ENCODE data around the gene SRPK3.
"Not testable (repeated sequence)": the region's sequence is repeated elsewhere in the genome, so short reads cannot be mapped to it uniquely, and the experiment has no call there.

The SRPK3 gene

GRCh38 chrX:153816831-153817690, 36.2 kb downstream of the SRPK3 start:
- Histone ChIP-seq H3K4me3 (ENCODE audit: low read length in 2 of 2) (no peak overlapping the region), H3K27ac (ENCODE audit: low read length) (no peak overlapping the region), H3K9me3 (ENCODE audit: control insufficient read depth in 2 of 2, low read length in 2 of 2) (no peaks in the 10 kb centered on the region), H3K36me3 (ENCODE audit: control insufficient read depth in 2 of 2, insufficient read depth in 2 of 2, low read length in 2 of 2) (no peaks in the 10 kb centered on the region), H3K4me1 (ENCODE audit: control insufficient read depth, insufficient read depth, low read length) (no peaks in the 10 kb centered on the region), H3K27me3 (ENCODE audit: control insufficient read depth in 1 of 2, insufficient read depth in 2 of 2, low read length in 2 of 2) (peaks cover 0 to 10% of the 10 kb centered on the region in 2 donors), H3K9ac (ENCODE audit: low read length in 2 of 2) (no peak overlapping the region)

- H3K36me3 ChIP-seq (ENCODE audit: control insufficient read depth in 2 of 2, insufficient read depth in 2 of 2, low read length in 2 of 2); H3K9ac ChIP-seq (ENCODE audit: low read length in 2 of 2); H3K4me1 ChIP-seq (ENCODE audit: control insufficient read depth, insufficient read depth, low read length); H3K27ac ChIP-seq (ENCODE audit: low read length); H3K9me3 ChIP-seq (ENCODE audit: control insufficient read depth in 2 of 2, low read length in 2 of 2); H3K4me3 ChIP-seq (ENCODE audit: low read length in 2 of 2): not testable (repeated sequence)
- H3K27me3 ChIP-seq (ENCODE audit: control insufficient read depth in 1 of 2, insufficient read depth in 2 of 2, low read length in 2 of 2): peaks cover 0 to 10% of the 10 kb centered on the region in 2 donors
These were observed 37.2 kb downstream of the SRPK3 start for GRCh38 chrX:153818064-153818463.

- H3K27me3 ChIP-seq (ENCODE audit: control insufficient read depth in 1 of 2, insufficient read depth in 2 of 2, low read length in 2 of 2): peaks cover 0 to 12% of the 10 kb centered on the region in 2 donors
- no peak overlapping the region for H3K27ac ChIP-seq (ENCODE audit: low read length)
- H3K9me3 ChIP-seq (ENCODE audit: control insufficient read depth in 2 of 2, low read length in 2 of 2): no peaks in the 10 kb centered on the region
- H3K4me3 ChIP-seq (ENCODE audit: low read length in 2 of 2): peak overlapping the region; percentile 51 to 64
- H3K9ac ChIP-seq (ENCODE audit: low read length in 2 of 2): peak overlapping the region; percentile 13 to 38
- H3K36me3 ChIP-seq (ENCODE audit: control insufficient read depth in 2 of 2, insufficient read depth in 2 of 2, low read length in 2 of 2): no peaks in the 10 kb centered on the region
- no peaks in the 10 kb centered on the region for H3K4me1 ChIP-seq (ENCODE audit: control insufficient read depth, insufficient read depth, low read length)
These were observed 37.9 kb downstream of the SRPK3 start for GRCh38 chrX:153818571-153819383.

- peak overlapping the region; percentile 13 to 38 for H3K9ac ChIP-seq (ENCODE audit: low read length in 2 of 2)
- no peaks in the 10 kb centered on the region for H3K4me1 ChIP-seq (ENCODE audit: control insufficient read depth, insufficient read depth, low read length)
- peak overlapping the region; percentile 51 to 64 for H3K4me3 ChIP-seq (ENCODE audit: low read length in 2 of 2)
- peaks cover 0 to 15% of the 10 kb centered on the region in 2 donors for H3K27me3 ChIP-seq (ENCODE audit: control insufficient read depth in 1 of 2, insufficient read depth in 2 of 2, low read length in 2 of 2)
- no peaks in the 10 kb centered on the region for H3K9me3 ChIP-seq (ENCODE audit: control insufficient read depth in 2 of 2, low read length in 2 of 2)
- no peak overlapping the region for H3K27ac ChIP-seq (ENCODE audit: low read length)
- no peaks in the 10 kb centered on the region for H3K36me3 ChIP-seq (ENCODE audit: control insufficient read depth in 2 of 2, insufficient read depth in 2 of 2, low read length in 2 of 2)
These were observed 38.7 kb downstream of the SRPK3 start for GRCh38 chrX:153819384-153820040.

- peaks cover 0 to 15% of the 10 kb centered on the region in 2 donors for H3K27me3 ChIP-seq (ENCODE audit: control insufficient read depth in 1 of 2, insufficient read depth in 2 of 2, low read length in 2 of 2)
- H3K4me3 ChIP-seq (ENCODE audit: low read length in 2 of 2): no peak overlapping the region
- no peak overlapping the region for H3K27ac ChIP-seq (ENCODE audit: low read length)
- H3K9ac ChIP-seq (ENCODE audit: low read length in 2 of 2): no peak overlapping the region
- H3K36me3 ChIP-seq (ENCODE audit: control insufficient read depth in 2 of 2, insufficient read depth in 2 of 2, low read length in 2 of 2): no peaks in the 10 kb centered on the region
- no peaks in the 10 kb centered on the region for H3K4me1 ChIP-seq (ENCODE audit: control insufficient read depth, insufficient read depth, low read length)
- H3K9me3 ChIP-seq (ENCODE audit: control insufficient read depth in 2 of 2, low read length in 2 of 2): no peaks in the 10 kb centered on the region
These were observed 39.8 kb downstream of the SRPK3 start for GRCh38 chrX:153820601-153821000.

GRCh38 chrX:153821066-153821465, 40.2 kb downstream of the SRPK3 start:
- Histone ChIP-seq H3K27me3 (ENCODE audit: control insufficient read depth in 1 of 2, insufficient read depth in 2 of 2, low read length in 2 of 2) (peaks cover 0 to 15% of the 10 kb centered on the region in 2 donors), H3K27ac (ENCODE audit: low read length) (no peak overlapping the region), H3K4me1 (ENCODE audit: control insufficient read depth, insufficient read depth, low read length) (no peaks in the 10 kb centered on the region), H3K36me3 (ENCODE audit: control insufficient read depth in 2 of 2, insufficient read depth in 2 of 2, low read length in 2 of 2) (no peaks in the 10 kb centered on the region), H3K9ac (ENCODE audit: low read length in 2 of 2) (no peak overlapping the region), H3K9me3 (ENCODE audit: control insufficient read depth in 2 of 2, low read length in 2 of 2) (no peaks in the 10 kb centered on the region), H3K4me3 (ENCODE audit: low read length in 2 of 2) (no peak overlapping the region)

GRCh38 chrX:153824348-153824747, 43.5 kb downstream of the SRPK3 start:
- Histone ChIP-seq H3K4me3 (ENCODE audit: low read length in 2 of 2) (no peak overlapping the region), H3K36me3 (ENCODE audit: control insufficient read depth in 2 of 2, insufficient read depth in 2 of 2, low read length in 2 of 2) (no peaks in the 10 kb centered on the region), H3K27me3 (ENCODE audit: control insufficient read depth in 1 of 2, insufficient read depth in 2 of 2, low read length in 2 of 2) (peaks cover 0 to 19% of the 10 kb centered on the region in 2 donors), H3K27ac (ENCODE audit: low read length) (no peak overlapping the region), H3K4me1 (ENCODE audit: control insufficient read depth, insufficient read depth, low read length) (peaks cover 7% of the 10 kb centered on the region), H3K9me3 (ENCODE audit: control insufficient read depth in 2 of 2, low read length in 2 of 2) (no peaks in the 10 kb centered on the region), H3K9ac (ENCODE audit: low read length in 2 of 2) (no peak overlapping the region)

GRCh38 chrX:153825042-153825441, 44.2 kb downstream of the SRPK3 start:
- Histone ChIP-seq H3K9me3 (ENCODE audit: control insufficient read depth in 2 of 2, low read length in 2 of 2) (no peaks in the 10 kb centered on the region), H3K4me3 (ENCODE audit: low read length in 2 of 2) (no peak overlapping the region), H3K9ac (ENCODE audit: low read length in 2 of 2) (no peak overlapping the region), H3K36me3 (ENCODE audit: control insufficient read depth in 2 of 2, insufficient read depth in 2 of 2, low read length in 2 of 2) (no peaks in the 10 kb centered on the region), H3K4me1 (ENCODE audit: control insufficient read depth, insufficient read depth, low read length) (peaks cover 8% of the 10 kb centered on the region), H3K27me3 (ENCODE audit: control insufficient read depth in 1 of 2, insufficient read depth in 2 of 2, low read length in 2 of 2) (peaks cover 0 to 16% of the 10 kb centered on the region in 2 donors), H3K27ac (ENCODE audit: low read length) (no peak overlapping the region)

GRCh38 chrX:153827016-153827415, 46.2 kb downstream of the SRPK3 start:
- Histone ChIP-seq H3K9ac (ENCODE audit: low read length in 2 of 2) (no peak overlapping the region), H3K27me3 (ENCODE audit: control insufficient read depth in 1 of 2, insufficient read depth in 2 of 2, low read length in 2 of 2) (peaks cover 0 to 19% of the 10 kb centered on the region in 2 donors), H3K4me3 (ENCODE audit: low read length in 2 of 2) (no peak overlapping the region), H3K27ac (ENCODE audit: low read length) (no peak overlapping the region), H3K4me1 (ENCODE audit: control insufficient read depth, insufficient read depth, low read length) (peaks cover 9% of the 10 kb centered on the region), H3K9me3 (ENCODE audit: control insufficient read depth in 2 of 2, low read length in 2 of 2) (no peaks in the 10 kb centered on the region), H3K36me3 (ENCODE audit: control insufficient read depth in 2 of 2, insufficient read depth in 2 of 2, low read length in 2 of 2) (no peaks in the 10 kb centered on the region)

GRCh38 chrX:153827903-153828302, 47.1 kb downstream of the SRPK3 start:
- peak overlapping the region; percentile 41 for H3K27ac ChIP-seq (ENCODE audit: low read length)
- no peaks in the 10 kb centered on the region for H3K36me3 ChIP-seq (ENCODE audit: control insufficient read depth in 2 of 2, insufficient read depth in 2 of 2, low read length in 2 of 2)
- H3K27me3 ChIP-seq (ENCODE audit: control insufficient read depth in 1 of 2, insufficient read depth in 2 of 2, low read length in 2 of 2): peaks cover 0 to 22% of the 10 kb centered on the region in 2 donors
- H3K9me3 ChIP-seq (ENCODE audit: control insufficient read depth in 2 of 2, low read length in 2 of 2): no peaks in the 10 kb centered on the region
- H3K9ac ChIP-seq (ENCODE audit: low read length in 2 of 2): no peak overlapping the region
- H3K4me1 ChIP-seq (ENCODE audit: control insufficient read depth, insufficient read depth, low read length): peaks cover 9% of the 10 kb centered on the region
- peak overlapping the region in 1 of 2 donors; percentile 68 for H3K4me3 ChIP-seq (ENCODE audit: low read length in 2 of 2)

All from stomach smooth muscle (tissue), 2 donors.